HG02973 (cell line): ENCODE results near the gene TCF7L2.
"Not testable (repeated sequence)": the region's sequence is repeated elsewhere in the genome, so short reads cannot be mapped to it uniquely, and the experiment has no call there.

Experiments
- ATAC-seq: cut with Tn5 transposase; IDR thresholded peaks from one replicate; pipeline ENCODE4 v1.9.1; 2021; ENCODE audit warnings: moderate library complexity; ENCODE audit not compliant: unreplicated experiment

The TCF7L2 gene

GRCh38 chr10:113060201-113061053 lies 110.4 kb downstream of the TCF7L2 start:
- ATAC-seq, result no peak

- ATAC-seq, result no peak
Observed at GRCh38 chr10:113061054-113061430, 111.0 kb downstream of the TCF7L2 start.

- no peak for ATAC-seq
Observed at GRCh38 chr10:113061557-113061956, 111.5 kb downstream of the TCF7L2 start.

GRCh38 chr10:113063043-113063967 lies 113.3 kb downstream of the TCF7L2 start:
- ATAC-seq, result no peak

GRCh38 chr10:113064039-113064438 lies 114.0 kb downstream of the TCF7L2 start:
- no peak for ATAC-seq

- ATAC-seq, result not testable (repeated sequence)
Observed at GRCh38 chr10:113066120-113066519, 116.1 kb downstream of the TCF7L2 start.

- ATAC-seq, result no peak
Observed at GRCh38 chr10:113066561-113067312, 116.7 kb downstream of the TCF7L2 start.

- no peak for ATAC-seq
Observed at GRCh38 chr10:113067501-113067900, 117.5 kb downstream of the TCF7L2 start.

GRCh38 chr10:113068178-113068890 lies 118.3 kb downstream of the TCF7L2 start:
- ATAC-seq, result no peak

GRCh38 chr10:113069595-113069994 lies 119.5 kb downstream of the TCF7L2 start:
- no peak for ATAC-seq

- ATAC-seq, result no peak
Observed at GRCh38 chr10:113071446-113071845, 121.4 kb downstream of the TCF7L2 start.

GRCh38 chr10:113073549-113074189 lies 123.6 kb downstream of the TCF7L2 start:
- ATAC-seq, result no peak

- no peak for ATAC-seq
Observed at GRCh38 chr10:113076949-113077348, 126.9 kb downstream of the TCF7L2 start.

- no peak for ATAC-seq
Observed at GRCh38 chr10:113078282-113078907, 128.3 kb downstream of the TCF7L2 start.

GRCh38 chr10:113080061-113080924 lies 130.2 kb downstream of the TCF7L2 start:
- ATAC-seq, result no peak

- no peak for ATAC-seq
Observed at GRCh38 chr10:113080925-113081229, 130.8 kb downstream of the TCF7L2 start.

- no peak for ATAC-seq
Observed at GRCh38 chr10:113084031-113084430, 134.0 kb downstream of the TCF7L2 start.

- no peak for ATAC-seq
Observed at GRCh38 chr10:113085776-113086175, 135.7 kb downstream of the TCF7L2 start.

GRCh38 chr10:113086282-113086681 lies 136.2 kb downstream of the TCF7L2 start:
- no peak for ATAC-seq
